DMS79 (cell line): ENCODE results near the gene EXOC6B.
A peak's percentile ranks its signal among the peaks of the same experiment; 100 is the strongest.

ENCODE experiments used
- DNase-seq: peaks from one replicate; lab custom pipeline; 2025; lab: John Stamatoyannopoulos, UW

The EXOC6B gene

DNA sequence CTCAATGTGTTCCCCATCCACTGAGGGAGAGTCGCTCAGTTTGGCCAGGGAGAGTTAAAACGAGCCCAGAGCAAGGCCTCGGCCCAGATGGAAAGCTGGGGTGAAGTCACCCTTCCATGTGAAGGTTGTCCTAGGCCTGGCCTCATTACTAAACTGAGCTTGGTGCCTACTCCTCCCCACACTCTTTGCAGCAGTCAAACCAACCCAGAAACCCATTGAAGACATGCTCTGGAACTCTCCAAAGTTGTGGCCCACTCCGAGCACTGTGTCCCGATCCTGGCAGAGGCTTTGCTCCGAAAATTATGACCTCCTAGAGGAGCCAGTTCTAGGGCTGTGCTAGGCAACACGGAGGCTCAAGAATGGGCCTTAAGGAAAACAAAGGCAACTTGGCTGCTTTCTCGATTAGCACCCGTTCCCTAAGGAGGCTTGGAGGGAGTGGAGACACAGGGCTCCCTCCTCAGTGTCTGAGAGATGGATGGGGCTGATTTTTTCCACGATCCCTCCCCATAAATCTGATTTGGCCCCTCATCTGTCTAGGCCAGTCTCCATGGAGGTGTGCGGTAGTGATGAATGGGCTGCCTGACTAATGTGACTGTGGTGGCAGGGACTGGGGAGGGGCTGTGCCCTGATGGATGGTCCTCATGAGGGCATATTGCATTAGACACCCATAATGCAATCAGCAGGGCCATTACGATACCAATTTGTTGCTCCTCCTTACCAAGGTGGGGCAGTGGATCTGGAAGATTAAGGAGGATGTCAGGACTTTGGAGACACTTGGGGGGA is 666.4 kb downstream of the EXOC6B start:
- no peak for DNase-seq

DNA sequence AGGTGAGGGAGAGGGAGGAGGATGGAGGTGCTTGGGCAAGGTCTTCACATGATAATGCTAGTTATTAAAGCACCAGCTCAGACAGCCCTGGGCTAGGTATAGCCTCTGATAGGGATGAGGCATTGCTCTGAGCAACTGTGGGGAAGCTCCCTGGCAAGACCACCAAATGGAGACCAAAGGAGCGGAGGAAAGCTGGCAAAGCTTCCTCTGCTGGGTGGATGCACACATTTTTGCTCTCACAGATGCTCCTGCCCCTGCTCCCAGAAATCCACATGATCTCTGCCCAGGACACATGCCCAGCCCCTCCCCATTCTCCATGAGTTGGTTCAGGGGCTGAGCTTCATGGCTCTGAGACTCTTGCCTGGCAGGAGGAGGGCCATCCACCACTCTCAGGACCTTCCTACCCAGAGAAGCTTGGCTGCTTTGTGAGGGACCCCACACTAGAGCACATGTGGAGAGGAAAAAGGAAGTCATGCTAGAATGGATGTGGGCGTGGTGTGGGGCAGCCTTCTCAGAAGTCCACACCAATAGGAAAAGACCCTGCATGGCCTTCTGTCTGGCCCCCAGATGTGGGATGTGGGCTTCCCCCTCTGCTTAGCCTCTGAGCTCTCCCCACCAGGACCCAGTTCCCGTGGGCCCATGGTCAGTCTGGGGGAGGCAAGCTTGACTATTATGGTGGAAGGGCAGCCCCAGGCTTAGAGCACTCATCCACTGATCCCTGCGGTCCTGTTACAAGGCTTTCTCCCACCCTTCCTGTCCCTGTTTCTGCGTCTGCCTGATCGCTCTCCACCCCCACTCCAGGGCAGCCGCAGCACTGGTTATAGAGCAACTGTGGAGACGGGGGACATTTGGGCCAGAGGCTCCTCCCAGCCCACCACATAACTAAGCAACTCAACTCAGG is 667.7 kb downstream of the EXOC6B start:
- DNase-seq = no peak

DNA sequence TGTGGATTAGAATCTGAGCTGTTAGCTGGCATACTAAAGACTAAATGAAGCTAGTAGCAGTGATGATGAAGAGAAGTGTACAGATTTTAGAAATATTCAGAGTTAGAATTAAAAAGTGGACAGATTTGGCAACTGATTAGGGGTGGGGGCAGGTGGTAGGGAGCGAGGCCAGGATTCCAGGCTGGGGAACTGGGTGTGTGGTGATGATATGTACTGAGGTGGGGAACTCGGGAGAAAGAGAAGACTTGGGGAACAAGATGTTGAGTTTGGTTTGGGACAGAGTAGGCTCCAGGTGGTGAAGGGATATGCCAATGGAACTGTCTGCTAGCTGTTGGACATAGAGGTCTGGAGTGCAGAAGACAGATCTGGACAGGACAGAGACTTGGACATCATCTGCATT is 669.0 kb downstream of the EXOC6B start:
- no peak for DNase-seq

DNA sequence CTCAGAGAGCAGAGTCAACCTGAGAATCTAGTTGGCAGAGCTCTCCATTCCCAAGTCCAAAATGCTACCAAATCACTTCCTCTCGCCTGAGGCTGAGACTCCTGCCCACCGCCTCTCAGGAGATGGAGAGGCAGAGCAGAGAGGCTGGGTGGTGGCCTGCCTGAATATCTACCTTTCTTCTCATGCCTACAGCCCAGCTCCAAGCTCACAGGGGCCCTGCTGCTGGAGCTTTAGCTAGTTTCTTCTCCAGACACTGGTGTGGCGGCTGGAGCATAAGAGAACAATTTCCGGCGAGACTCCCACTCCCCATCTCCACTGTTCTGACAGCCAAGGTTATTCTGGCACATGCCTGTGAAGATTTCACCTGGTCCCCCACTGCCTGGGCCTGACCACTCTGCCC is 670.1 kb downstream of the EXOC6B start:
- DNase-seq = no peak

DNA sequence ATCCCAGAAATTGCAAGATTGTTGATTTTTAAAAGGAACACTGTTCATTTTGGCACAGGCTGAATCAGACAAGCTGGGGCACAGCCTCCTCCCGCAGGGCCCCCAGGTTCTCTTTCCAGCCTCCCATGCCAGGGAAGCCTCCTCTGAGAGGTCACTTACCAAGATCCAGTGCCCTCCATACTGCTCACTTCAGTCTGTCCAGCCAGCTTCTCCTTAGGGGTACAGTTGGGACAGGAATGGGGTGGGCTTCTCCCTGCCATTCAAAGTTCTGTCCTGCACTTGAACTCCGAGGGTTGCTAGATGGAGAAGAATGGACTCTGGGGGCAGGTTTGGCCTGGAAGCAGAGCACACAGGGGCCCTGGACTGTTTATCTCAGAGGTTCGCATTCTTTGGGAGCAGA is 670.7 kb downstream of the EXOC6B start:
- no peak for DNase-seq

DNA sequence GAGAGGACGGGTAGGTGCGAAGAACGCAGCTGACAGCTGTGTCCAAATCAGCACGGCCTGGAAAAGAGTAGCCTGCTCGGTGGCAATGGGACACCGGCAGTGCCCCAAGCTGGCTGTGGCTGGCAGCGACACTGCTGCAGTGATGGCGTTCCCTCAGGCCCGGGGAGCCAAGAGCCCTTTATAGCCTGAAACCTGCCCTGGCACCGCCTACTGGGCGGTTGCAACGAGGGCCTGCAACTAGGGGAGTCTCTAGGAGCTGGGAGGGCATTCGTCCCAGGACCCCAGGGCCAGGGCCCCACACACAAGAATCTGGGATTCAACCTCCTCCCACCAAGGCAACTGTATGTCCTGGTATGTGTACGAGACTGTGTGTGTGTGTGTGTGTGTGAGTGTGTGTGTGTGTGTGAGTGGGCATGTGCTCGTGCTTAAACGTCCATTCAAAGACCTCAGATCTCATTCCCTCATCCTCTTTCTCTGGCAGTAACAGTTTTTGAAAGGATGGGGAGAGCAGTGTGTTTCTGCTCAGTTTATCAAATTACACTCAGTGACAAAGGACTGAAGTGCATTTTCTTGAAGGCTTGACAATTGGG is 671.4 kb downstream of the EXOC6B start:
- no peak for DNase-seq

DNA sequence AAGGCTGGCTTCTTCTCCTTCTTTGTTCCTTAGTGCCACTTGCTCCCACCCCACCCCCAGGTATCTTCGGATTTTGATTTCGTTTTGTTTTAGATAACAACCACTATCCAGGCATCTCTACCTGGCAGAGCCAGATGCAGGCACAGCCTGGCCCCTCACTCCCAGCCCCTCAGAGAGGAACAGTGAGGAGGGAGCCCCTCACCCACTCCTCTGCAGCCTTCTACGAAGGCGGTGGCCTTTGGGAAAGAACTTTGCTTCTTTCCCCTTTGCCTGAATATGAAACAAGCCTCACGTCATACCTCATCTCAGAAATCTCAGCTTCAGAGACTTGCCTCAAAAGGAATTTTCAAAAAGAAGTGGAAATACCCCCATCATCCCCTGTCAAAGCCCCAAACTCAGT is 671.9 kb downstream of the EXOC6B start:
- DNase-seq = no peak

DNA sequence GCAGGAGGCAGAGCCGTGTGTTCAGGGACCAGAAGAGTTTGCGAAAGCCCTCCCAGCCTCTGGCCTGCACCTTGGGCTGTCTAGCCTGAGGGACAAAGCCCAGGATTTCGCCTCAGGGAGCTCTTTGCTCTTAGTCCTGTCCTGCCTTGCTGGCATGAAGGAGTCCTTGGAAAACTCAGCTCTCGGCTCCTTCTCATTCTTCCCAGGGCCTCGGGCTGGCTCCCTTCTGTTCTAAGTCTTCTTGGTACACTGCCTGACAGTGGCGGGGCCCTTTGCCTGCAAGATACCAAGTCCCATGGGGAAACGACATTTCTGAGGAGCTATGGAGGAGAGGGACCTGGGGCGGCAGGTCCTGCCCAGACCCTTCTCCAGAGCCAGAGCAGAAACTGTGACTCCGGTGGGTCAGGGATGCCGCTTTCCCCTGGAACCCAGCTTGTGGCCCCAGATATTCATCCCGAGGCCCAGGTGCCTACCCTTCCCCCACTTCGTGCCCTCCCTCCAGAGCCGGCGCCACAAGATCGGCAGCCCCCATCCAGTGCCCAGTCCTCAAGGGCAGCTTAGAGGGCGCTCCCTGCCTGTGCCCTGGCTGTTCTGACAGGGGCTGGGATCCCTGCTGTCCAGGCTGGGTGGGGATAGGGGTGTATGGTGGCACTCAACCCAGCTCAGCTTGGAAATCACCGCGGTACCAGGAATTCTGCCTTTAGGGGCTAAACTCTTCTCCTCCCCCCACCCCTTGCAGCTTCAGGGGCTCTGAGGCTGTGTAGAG is 672.6 kb downstream of the EXOC6B start:
- no peak for DNase-seq

DNA sequence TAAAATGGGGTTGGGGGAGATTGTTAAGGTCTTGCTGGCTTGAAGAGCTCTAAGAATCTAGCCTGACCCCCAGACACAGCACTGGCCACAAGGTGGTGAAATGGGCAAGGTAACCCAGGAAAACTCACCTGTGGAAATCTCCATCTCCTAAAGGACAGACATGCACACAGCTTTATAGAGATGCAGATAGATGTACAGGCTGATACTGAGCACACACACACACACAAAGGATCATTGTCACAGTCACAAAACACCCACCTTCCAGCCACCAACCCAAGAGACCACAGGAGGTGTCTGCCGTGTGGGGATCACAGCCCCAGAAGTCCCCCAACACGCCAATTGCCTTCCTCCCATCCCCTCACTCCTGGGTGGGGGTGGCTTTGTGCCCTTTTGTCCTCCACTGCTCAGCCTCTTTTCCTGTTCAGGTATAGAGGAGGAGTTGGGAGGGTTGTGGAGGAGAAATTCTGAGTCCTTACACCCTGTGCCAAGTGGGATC is 674.9 kb downstream of the EXOC6B start:
- DNase-seq = no peak

DNA sequence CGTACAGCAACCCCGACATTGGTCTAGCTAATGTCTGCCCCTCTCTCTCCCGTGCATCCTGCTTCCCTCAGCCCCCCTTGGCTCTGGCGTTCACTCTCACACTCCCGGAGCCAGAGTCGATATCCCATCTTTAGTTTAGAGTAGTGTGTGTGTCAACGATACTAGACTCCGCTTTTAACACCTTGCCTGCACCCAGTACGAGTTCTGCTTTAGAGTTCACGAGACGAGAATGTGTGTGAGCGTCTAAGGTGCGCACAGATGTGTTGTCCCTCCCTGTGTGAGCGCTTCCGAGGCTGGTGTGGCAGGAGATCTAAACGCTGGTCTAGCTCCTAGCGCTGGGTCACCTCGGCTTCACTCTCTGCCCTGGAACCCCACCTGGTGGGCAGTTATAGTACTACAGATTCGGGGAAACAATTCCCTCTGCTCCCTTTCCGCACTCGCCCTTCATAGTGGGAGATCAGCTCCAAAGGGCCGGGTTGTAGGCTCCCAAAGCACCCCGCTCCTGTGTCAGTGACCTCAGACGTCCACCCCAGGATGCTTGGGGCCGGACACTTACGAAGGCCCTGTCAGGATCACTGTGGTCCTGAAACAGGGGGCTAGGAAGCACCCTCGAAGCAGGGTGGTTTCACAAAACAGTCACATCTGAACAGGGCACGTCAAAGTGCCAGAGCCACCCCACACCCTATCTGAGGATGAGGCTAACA is 675.5 kb downstream of the EXOC6B start:
- peak; percentile 65 for DNase-seq

DNA sequence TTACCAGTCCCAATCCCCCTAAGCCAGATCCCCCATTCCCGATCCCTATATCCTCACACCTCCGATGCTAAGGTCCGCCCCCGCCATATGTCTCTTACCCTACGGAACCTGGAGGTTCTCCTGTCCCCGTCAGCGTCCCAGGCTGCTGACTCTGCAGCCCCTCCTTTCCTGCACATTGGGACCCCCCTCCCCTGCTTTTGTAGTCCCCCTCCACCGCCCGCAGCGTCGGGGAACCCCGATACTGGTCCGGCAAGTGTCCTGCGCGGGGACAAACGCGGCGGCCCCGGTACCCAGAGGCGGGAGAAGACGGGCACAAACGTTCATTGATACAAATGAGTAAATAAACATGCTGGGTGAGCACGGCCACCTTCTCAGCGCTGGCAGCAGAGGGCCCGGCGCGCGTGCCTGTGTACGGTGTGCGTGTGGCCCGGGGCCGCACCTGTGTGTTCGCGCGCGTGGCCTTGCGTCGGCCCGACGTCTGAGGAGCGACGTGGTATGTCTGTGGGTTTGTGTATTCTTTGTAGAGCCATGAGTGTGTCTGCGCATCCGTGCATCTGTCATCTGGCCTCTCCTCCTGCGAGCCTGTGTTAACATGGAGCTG is 676.2 kb downstream of the EXOC6B start:
- no peak for DNase-seq

DNA sequence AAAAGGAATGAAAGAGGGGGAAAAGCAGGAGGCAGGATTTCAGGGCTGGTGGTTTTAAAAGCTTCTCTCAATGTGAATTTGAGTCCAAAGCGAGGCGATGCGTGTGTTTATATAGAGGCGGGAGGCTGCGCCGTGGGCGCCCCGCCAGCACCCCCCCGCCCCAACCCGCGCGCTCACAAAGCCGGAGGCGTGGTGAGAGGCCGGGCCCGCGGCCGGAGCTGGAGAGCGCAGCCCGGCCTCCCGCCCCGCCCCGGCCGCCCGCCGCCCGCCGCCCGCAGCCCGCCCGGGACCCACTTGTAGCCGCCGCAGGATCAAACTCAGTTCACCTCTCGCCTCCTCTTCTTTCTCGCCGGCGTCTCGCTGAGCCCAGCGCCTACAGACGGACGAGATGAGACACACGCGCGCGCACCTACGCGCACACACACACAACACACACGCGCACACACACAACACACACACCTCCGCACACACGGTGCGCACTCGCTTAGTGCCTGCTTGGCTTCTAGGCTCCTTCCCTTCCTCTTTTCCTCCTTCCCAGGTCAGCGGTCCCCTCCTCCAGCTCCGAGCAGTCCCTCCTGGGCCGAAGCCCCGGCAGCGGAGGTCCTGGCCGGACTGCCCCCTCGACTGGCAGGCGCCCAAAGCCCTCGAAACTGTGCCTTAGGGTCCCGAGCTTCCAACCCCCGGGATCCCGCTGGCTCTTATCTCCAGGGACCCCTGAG is 676.8 kb downstream of the EXOC6B start:
- DNase-seq = no peak

DNA sequence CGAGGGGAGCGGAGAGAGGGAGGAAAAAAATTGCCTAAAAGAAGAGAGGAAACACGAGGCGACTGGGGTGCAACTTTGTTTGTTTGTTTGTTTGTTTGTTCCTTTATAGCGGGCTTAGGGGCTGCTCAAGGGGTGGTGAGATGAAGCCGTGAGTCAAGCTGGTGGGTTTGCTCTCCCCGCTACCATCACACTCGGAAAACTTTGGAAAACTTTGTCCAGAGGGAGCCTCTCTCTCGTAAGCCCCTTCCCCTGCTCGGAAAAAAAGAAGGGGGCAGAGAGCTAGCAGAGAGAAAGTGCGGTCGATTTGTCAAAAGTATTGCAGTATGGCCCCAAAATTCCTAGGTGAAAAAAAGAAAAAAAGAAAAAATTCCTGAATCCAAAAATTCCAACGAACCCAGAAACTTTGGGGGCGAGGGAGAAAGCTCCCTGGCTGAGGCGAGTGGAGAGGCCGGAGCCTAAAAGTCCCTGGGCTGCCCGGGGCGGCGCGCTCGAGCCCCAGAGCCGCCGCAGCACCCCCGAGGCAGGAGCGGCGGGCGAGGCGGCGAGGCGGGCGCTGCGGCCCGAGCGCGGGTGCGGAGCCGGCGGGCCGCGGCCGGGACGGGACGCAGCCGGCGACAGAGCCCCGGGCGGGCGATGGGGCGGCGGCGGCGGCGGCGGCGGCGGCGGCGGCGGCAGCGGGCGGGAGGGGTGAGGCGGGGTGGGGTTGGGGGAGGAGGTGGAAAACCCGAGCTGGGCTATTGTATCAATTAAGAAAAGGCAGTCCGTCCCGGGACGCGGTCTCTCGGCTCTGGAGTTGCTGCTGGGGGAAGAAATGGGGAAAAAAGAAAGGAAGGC is 677.6 kb downstream of the EXOC6B start:
- no peak for DNase-seq

DNA sequence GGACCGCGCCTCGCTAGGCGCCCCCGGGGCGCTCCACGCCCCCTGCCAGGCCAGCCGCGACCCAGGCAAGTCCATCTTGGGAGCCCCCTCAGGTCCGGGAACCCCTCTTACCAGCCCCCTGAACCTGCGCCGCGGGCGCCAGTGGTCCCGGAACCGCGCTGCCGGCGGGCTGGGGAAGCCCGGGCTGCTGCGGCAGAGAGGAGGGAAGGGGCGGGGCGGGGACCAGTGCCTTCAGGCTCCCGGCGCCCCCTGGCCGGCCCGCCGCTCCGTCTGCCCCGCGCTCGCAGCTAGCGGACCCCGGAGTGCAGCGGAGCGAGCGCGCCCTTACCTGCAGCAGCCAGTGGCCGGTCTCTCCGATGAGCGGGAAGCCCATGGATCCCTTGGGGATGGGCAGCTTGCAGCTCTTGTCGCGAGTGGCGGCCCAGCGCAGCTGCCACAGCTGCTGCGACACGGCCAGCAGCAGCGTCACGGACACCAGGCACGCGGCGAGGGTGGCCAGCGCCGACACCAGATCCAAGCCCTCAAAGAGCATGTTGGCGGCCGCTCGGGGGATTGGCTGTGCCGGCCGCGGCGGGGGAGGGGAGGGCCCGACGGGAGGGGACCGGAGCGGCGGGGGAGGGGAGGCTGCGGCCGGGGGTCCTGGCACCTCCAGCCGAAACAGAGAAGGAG is 678.4 kb downstream of the EXOC6B start, which contains the start of gene CYP26B1:
Gene CYP26B1, minus strand, starts transcription at position 560 of the 669 bp plus-strand sequence. Its CDS starts 28 bp downstream, at position 532.
- DNase-seq = no peak

DNA sequence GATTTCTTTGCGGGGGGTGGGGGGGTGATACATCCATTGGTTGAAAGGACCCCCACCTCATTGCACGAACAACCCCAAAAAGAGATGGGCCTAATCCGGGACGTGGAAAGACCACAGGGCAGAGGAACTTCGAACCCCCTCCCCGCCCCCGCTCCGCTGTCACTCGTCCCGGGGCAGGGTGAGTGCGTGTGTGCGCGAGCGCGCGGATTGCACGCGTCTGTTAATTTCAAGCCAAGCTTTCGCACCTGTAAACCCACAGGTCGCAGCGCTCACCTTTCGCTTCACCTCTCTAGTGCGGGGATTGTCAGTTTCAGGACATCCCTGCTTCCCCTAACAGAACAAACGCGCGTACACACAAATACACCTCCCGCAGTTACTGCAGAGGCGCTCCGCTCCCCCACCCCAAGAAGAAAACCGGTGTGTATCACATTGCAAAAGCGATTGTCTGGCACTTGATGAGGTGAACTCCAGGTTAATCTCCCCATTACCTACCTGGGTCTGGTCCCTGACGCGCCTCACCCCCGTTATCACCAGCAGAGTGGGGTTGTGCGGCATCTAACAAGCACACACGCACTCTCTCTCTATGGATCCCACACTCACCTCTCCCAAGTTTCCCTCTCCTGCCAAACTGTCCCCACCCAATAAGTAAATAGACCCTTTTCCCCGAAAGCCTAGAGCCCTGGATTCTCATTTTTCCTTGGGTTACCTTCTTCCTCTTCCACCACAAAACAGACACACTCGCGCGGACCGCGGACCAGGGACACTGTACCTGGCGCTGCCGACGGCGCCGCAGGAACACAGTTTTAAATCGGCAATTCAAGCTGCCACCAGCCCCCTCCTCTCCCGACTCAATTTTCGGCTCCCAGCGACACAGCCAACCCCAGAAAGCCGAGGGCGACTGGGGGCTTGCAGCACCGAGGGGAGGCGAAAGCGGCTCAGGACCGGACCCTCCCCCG is 679.2 kb downstream of the EXOC6B start:
- DNase-seq = peak; percentile 13

DNA sequence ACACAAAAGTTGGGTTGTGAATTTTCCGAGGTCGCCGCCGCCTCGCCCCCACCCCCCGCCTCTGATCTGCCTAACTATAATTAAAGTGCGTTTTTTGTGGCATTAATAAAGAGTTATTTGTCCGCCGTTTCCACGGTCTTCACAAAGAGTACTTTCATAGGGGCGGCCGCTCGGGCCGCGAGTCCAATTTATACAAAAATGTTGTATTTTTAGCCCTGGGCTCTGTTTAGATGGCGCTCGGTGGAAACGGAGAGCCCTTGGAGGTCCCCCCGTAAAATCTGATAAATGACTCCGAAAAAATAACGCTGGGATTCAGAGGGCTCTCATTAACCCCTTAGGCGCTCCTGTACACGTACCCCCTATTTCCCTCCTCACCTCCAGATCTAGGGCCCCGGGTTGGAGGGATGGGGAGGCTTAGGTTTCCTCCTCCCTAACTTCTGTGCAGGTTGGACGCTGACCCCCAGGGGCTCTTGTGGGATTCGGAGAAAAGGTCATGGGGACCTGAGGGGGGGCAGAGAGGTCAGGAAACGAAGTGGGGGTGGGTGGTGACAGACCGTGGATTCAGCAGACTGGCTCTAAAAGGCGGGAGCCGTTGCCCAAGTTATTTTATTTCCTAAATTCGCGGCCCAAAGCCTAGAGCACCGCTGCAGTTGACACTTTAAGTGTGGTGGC is 680.0 kb downstream of the EXOC6B start:
- no peak for DNase-seq

DNA sequence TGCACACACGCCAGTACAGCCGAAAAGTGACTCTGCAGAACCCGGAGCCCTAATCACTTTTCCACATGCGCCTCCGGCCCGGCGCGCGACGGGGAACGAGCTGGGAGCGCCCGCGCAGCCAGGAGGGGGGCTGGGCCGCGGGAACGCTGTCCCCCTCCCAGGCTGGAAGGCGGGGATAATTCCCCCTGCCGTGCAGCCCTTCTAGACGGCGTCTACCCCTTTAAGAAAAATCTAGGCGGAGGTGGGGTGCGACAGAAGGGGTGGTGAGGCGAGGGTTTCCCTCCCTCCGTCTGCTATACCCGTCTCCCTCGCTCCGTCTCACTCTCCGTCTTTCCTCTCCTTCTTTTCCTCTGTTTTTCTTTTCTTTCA is 680.6 kb downstream of the EXOC6B start:
- DNase-seq = peak; percentile 26
